Raji (cell line): Measurements from ENCODE around the gene ESD.

ENCODE experiments used
- POLR2A ChIP-seq: IDR thresholded peaks from 2 replicates; pipeline ENCODE4 v1.6.1; 2011; ENCODE audit warnings: low read depth, low read length, control low read depth; ENCODE audit not compliant: insufficient read depth

The ESD gene

GRCh38 chr13:46799139-46799538, 2.2 kb upstream of the ESD start:
- TF ChIP-seq POLR2A = no peak

GRCh38 chr13:46797501-46798237, 708 bp upstream of the ESD start:
- TF ChIP-seq POLR2A = no peak

GRCh38 chr13:46796129-46796514, 839 bp downstream of the ESD start:
- TF ChIP-seq POLR2A = no peak

DNA sequence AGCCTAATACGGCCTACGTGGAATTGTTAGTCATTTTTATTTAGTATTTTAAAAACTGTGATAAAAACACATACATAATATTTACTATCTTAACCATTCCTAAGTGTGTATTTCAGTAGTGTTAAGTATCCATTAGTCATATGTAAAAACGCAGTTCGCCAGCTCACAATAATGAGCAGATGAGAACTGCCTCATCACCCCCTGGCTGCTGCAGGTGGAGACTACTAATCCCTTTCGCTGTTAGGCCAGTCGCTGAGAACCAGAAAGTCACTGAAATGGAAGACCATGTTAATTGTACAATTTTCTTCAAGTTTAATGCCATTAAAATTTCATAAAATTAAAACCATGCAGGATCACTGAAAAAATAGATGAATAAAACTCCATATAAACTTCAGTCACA, 1.6 kb downstream of the ESD start:
- no peak for TF ChIP-seq POLR2A

- no peak for TF ChIP-seq POLR2A
Measured at GRCh38 chr13:46783504-46783903, 13.5 kb downstream of the ESD start.

- TF ChIP-seq POLR2A = no peak
Measured at GRCh38 chr13:46782691-46783090, 14.3 kb downstream of the ESD start.

GRCh38 chr13:46782066-46782465, 14.9 kb downstream of the ESD start:
- TF ChIP-seq POLR2A = no peak

DNA sequence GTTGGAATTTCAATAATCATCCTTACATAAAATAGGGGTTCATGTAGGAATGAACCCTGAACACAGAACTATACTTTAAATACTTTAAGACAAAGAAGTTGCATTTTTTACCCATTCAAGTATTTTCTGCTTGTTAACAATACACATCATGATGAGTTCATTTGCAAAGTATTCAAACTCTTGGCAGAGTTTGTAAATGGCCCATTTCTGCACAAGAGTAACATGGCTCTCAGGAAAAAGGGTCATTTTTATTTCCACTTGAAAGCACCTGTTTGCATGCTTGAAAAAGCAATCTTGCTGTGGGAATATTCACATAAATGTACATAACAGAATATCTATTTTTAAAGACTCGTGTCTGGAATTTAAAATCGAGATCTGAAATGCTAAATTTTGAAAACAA, 18.1 kb downstream of the ESD start:
- TF ChIP-seq POLR2A = no peak

DNA sequence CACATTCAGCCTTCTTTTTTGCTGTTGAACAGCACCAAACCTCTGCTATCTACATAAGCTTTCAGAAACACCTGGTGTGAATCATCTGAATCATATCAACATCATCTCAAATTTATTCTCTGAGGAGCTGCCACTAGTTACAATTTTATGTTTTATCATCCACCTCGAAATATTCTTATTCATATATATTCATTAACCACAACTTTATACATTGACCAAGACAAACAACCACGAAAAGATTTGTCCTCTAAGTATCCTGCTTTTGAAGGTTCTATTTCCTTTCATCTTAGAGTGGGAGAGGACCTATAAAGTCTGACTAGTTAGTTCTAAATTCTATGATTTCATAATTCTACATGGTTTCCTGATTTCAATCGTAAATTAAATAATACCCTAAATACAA, 18.9 kb downstream of the ESD start:
- no peak for TF ChIP-seq POLR2A

- no peak for TF ChIP-seq POLR2A
Measured at GRCh38 chr13:46775385-46776107, 21.4 kb downstream of the ESD start.

- no peak for TF ChIP-seq POLR2A
Measured at GRCh38 chr13:46773541-46773940, 23.4 kb downstream of the ESD start.

DNA sequence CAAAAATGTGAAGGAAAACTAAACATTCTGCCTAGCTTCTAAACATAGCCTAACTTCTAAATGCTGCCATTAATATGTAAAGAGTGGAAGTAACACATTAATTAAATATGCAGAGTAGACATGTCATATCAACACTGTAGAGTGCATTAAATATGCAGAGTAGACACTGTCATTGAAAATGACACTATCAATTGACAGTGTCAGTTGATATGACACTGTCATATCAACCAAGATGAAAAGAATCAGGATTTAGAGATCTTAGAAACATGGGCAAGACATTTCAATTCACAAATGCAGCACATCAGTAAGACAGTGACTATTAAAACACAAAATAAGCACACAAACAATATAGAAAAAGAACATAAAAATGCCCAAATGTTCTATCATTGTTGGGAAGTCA, 25.3 kb downstream of the ESD start:
- TF ChIP-seq POLR2A = no peak

GRCh38 chr13:46761866-46762265, 35.1 kb downstream of the ESD start:
- no peak for TF ChIP-seq POLR2A

DNA sequence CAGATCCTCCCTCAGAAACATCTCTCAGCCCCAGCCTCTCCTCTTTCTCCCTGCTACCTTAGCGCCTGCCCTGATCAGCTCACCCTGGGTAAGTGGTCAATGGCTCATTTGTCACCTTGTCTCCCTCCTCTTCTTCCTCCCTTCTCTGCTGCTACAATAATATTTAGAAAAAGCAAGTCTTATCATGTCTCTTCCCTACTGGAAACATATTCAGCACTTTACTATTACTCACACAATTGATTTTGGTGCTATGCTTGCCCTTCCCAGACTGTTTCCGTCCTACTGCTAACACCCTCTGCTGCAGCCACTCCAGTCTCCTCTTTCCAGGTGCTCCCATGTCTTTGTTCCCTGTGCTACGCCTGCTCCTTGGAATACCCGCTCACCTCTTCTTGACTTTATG, 35.8 kb downstream of the ESD start:
- TF ChIP-seq POLR2A = no peak

- TF ChIP-seq POLR2A = no peak
Measured at GRCh38 chr13:46759846-46760245, 37.1 kb downstream of the ESD start.

GRCh38 chr13:46757640-46758039, 39.3 kb downstream of the ESD start:
- TF ChIP-seq POLR2A = no peak

GRCh38 chr13:46756977-46757376, 40.0 kb downstream of the ESD start:
- TF ChIP-seq POLR2A = no peak
